Activated T-cell treated with anti-CD3 and anti-CD28 coated beads for 4 hours (primary cell): Measurements from ENCODE around the gene ESPNL.

Experiments used
- DNase-seq: peaks from one replicate; pipeline ENCODE4 v3.0.0-alpha.2; 2020

The ESPNL gene

DNA sequence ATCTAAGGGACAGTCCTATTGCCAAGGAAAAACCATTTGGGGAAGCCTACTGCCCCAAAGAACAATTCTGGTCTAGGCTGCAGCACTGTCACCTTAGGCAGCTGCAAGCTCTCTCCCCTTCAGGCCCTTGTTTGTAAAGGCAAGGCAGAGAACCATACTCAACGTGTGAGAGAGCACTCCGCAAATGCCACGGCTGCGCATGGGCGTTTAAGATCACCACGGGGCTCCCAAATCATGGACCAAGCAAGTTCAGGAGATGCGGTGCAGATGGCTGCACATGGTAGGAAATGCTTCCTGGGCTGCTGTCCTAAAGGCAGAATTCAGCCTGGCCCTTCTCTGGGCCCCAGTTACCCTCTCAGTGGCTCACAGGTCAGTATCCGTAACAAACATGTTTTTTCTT lies 74.2 kb downstream of the ESPNL start:
- DNase-seq: no peak

DNA sequence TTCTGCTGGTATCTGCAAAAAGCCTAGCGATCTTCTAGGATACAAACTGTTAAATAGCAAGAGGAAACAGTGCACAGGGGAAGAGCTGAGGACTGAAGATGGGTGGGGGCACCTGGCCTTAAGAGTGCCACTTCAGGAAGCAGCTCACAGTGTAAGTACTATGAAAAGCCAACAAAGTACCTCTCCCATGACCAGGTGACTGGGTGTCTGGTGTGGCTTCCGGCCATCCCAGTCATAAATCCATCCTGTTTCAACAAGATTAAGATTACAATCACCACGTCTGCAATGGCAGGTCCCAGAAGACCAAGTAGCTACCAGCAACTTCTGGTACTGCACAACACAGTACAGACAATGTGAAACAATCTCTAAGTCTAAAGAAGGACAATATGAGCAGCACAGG lies 74.6 kb downstream of the ESPNL start:
- DNase-seq: no peak

DNA sequence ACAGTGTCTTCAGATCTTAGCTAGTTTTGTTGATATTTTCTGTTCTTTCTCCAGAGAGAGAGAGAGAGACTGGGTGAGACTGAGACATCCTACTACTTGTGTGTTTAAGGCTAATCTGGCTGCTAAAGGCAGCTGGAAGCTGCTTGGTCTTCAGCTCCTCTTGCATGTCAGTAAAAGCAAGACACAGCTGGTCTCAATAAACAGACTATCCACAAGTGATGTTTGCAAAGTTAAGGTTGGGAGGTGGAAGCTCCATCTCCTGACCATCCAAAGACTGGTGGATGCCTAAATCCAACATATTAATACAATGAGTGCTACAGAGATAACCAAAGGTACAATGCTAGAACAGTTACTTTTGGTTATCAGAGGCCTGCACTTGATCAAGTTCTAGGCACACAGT lies 76.5 kb downstream of the ESPNL start:
- DNase-seq: no peak

DNA sequence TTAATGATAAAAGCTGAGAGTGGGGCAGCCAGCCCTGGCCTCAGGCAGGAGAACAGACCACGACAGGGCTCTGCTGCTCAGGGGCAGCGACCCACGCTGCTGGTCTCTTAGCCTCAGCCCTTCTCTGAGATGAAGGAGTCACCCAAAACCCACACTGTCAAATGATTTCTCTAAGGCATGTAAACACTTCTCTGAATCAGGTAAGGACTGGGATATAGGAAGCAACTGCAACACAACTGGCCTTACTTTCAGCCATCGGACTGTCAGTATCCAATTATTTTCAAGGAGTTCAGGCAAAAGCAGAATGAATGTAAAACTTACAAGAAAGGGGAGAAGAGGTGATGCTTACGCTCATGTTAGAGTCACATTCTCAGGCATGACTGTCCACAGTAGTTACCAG lies 80.4 kb downstream of the ESPNL start:
- no peak for DNase-seq

DNA sequence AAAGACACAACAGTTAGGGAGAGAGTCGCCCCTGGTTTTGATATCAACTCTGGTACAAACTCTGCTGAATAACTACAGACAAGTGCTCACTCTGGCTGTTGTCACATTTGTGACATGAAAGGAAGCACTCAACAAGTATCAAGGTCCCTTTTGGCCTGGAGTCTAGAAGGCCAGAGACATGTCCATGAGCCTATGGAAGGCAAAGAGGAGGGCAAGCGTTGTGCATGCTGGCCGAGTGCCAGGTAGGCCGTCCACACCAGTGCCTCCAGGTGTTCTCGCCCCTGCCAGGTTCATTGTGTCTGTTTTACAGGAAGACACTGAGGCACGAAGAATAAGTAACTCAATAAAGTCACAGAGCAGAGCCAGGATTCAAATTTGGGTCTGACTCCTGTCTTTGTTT lies 82.2 kb downstream of the ESPNL start:
- no peak for DNase-seq
